CD4-positive, CD25-positive, alpha-beta regulatory T cell (primary cell): ENCODE results near the gene RUNX1. TPM values are rescaled to one million over a fixed set of nuclear protein-coding genes. Genes with fewer than 3 reads are reported as not detected.

Experiments
- ATAC-seq, 2 donors: fragments of 150-1000 bp; cut with Tn5 transposase; one replicate each; pipeline ENCODE4 v1.10.0; 2021; ENCODE audit warnings: low read depth in 2 of 2, moderate number of reproducible peaks in 2 of 2, moderate library complexity in 1 of 2
- DNase-seq, 3 donors: peaks; one replicate each; pipeline versions ENCODE4 v3.0.0 to v3.0.0-alpha.2; 2012 to 2022; ENCODE audit warnings: mixed read lengths in 1 of 3
- H3K27ac ChIP-seq: one replicate; pipeline ENCODE4 v1.7.0; 2013; ENCODE audit warnings: mild to moderate bottlenecking, low read length; ENCODE audit not compliant: insufficient read depth, poor library complexity, severe bottlenecking
- H3K27me3 ChIP-seq: one replicate; pipeline ENCODE4 v1.7.0; 2013; ENCODE audit warnings: low read length; ENCODE audit not compliant: control insufficient read depth, insufficient read depth
- H3K36me3 ChIP-seq: one replicate; pipeline ENCODE4 v1.7.0; 2013; ENCODE audit warnings: mild to moderate bottlenecking, low read length, moderate library complexity; ENCODE audit not compliant: control insufficient read depth, insufficient read depth
- H3K4me1 ChIP-seq: 2 replicates; pipeline ENCODE4 v1.7.0; 2013; ENCODE audit warnings: mild to moderate bottlenecking, low read length; ENCODE audit not compliant: insufficient read depth, control insufficient read depth, poor library complexity, severe bottlenecking
- H3K4me3 ChIP-seq: one replicate; pipeline ENCODE4 v1.7.0; 2013; ENCODE audit warnings: low read depth, mild to moderate bottlenecking, low read length, moderate library complexity
- H3K9me3 ChIP-seq, 2 experiments: 1 replicate in 1 of 2; 2 replicates in 1 of 2; pipeline ENCODE4 v1.7.0; 2013; ENCODE audit warnings: low read length in 2 of 2, mild to moderate bottlenecking in 1 of 2, moderate library complexity in 1 of 2; ENCODE audit not compliant: control insufficient read depth in 2 of 2
- H3K27ac Mint-ChIP-seq, 3 donors: one replicate each; pipeline ENCODE4 v1.8.0; 2020 to 2022; ENCODE audit warnings: mild to moderate bottlenecking in 3 of 3, mixed read lengths in 3 of 3, moderate library complexity in 2 of 3
- H3K27me3 Mint-ChIP-seq: one replicate; pipeline ENCODE4 v1.8.0; 2022; ENCODE audit warnings: mild to moderate bottlenecking, mixed read lengths
- H3K36me3 Mint-ChIP-seq: one replicate; pipeline ENCODE4 v1.8.0; 2020; ENCODE audit warnings: mixed read lengths
- H3K4me1 Mint-ChIP-seq, 4 donors: one replicate each; pipeline ENCODE4 v1.8.0; 2020 to 2022; ENCODE audit warnings: mixed read lengths in 4 of 4, mild to moderate bottlenecking in 1 of 4
- H3K4me3 Mint-ChIP-seq, 4 donors: one replicate each; pipeline ENCODE4 v1.8.0; 2020 to 2022; ENCODE audit warnings: mild to moderate bottlenecking in 4 of 4, mixed read lengths in 4 of 4, moderate library complexity in 3 of 4
- H3K9me3 Mint-ChIP-seq, 7 donors: one replicate each; pipeline ENCODE4 v1.8.0; 2020 to 2022; ENCODE audit warnings: mixed read lengths in 7 of 7, mild to moderate bottlenecking in 3 of 7, moderate library complexity in 2 of 7
- polyA plus RNA-seq, 4 donors: library from polyadenylated mRNA; unstranded; fragments of 300-500 nt; fragmentation: Illumina TruSeq; gene quantifications; one replicate each; pipeline ENCODE4 v1.2.3, GENCODE V29; 2021
- total RNA-seq: library from RNA; stranded (reverse); gene quantifications from one replicate; pipeline ENCODE4 v1.2.3, GENCODE V29; 2022

RUNX1 gene
- total and polyA plus RNA-seq, 5 donors from 2014 or later = 14.2 to 133 (median 21.4) TPM

- no peak overlapping the region for H3K27ac ChIP-seq
- DNase-seq (no peak), ATAC-seq (no peak)
- H3K27me3 ChIP-seq = no peaks in the 10 kb centered on the region
- no peaks in the 10 kb centered on the region for H3K27me3 Mint-ChIP-seq
- no peaks in the 10 kb centered on the region for H3K9me3 ChIP-seq
- H3K4me3 ChIP-seq = no peak overlapping the region
- H3K36me3 Mint-ChIP-seq = peaks cover 45% of the 10 kb centered on the region
- H3K9me3 Mint-ChIP-seq = no peaks in the 10 kb centered on the region
- peaks cover 45% of the 10 kb centered on the region for H3K36me3 ChIP-seq
- H3K4me1 ChIP-seq = peaks cover 25% of the 10 kb centered on the region
- peaks cover 40 to 57% (median 54%) of the 10 kb centered on the region in 4 donors for H3K4me1 Mint-ChIP-seq
- H3K4me3 Mint-ChIP-seq = no peak overlapping the region
- peak overlapping the region in 2 of 3 donors; percentile 24 to 77 for H3K27ac Mint-ChIP-seq
Observed at GRCh38 chr21:34878940-34879339, 170.2 kb downstream of the RUNX1 start.

GRCh38 chr21:34878501-34878900, 170.6 kb downstream of the RUNX1 start:
- Histone ChIP-seq H3K27ac (no peak overlapping the region), H3K27me3 (no peaks in the 10 kb centered on the region), H3K9me3 (no peaks in the 10 kb centered on the region), H3K4me3 (no peak overlapping the region), H3K36me3 (peaks cover 47% of the 10 kb centered on the region), H3K4me1 (peaks cover 20% of the 10 kb centered on the region)
- Mint-ChIP-seq H3K4me1 (peaks cover 38 to 55% (median 51%) of the 10 kb centered on the region in 4 donors), H3K27ac (peak overlapping the region in 2 of 3 donors; percentile 24 to 77), H3K27me3 (no peaks in the 10 kb centered on the region), H3K4me3 (no peak overlapping the region), H3K9me3 (no peaks in the 10 kb centered on the region), H3K36me3 (peaks cover 49% of the 10 kb centered on the region)
- no peak for ATAC-seq
- no peak for DNase-seq

GRCh38 chr21:34877485-34878128, 171.5 kb downstream of the RUNX1 start:
- Mint-ChIP-seq H3K27ac (peak overlapping the region in 1 of 3 donors; percentile 49), H3K9me3 (no peaks in the 10 kb centered on the region), H3K4me3 (peak overlapping the region in 2 of 4 donors; percentile 30 to 47), H3K4me1 (peaks cover 32 to 53% (median 42%) of the 10 kb centered on the region in 4 donors), H3K27me3 (no peaks in the 10 kb centered on the region), H3K36me3 (peaks cover 51% of the 10 kb centered on the region)
- Histone ChIP-seq H3K27me3 (no peaks in the 10 kb centered on the region), H3K4me3 (no peak overlapping the region), H3K27ac (no peak overlapping the region), H3K9me3 (no peaks in the 10 kb centered on the region), H3K4me1 (peaks cover 12% of the 10 kb centered on the region), H3K36me3 (peaks cover 52% of the 10 kb centered on the region)
- DNase-seq = no peak
- ATAC-seq = no peak

GRCh38 chr21:34875830-34876229, 173.3 kb downstream of the RUNX1 start:
- Histone ChIP-seq H3K9me3 (no peaks in the 10 kb centered on the region), H3K4me1 (no peaks in the 10 kb centered on the region), H3K4me3 (no peak overlapping the region), H3K36me3 (peaks cover 63% of the 10 kb centered on the region), H3K27ac (peak overlapping the region; percentile 1), H3K27me3 (no peaks in the 10 kb centered on the region)
- H3K27me3 Mint-ChIP-seq = no peaks in the 10 kb centered on the region
- no peak overlapping the region for H3K4me3 Mint-ChIP-seq
- no peak overlapping the region for H3K27ac Mint-ChIP-seq
- H3K9me3 Mint-ChIP-seq = no peaks in the 10 kb centered on the region
- no peak for DNase-seq
- H3K4me1 Mint-ChIP-seq = peaks cover 23 to 46% (median 27%) of the 10 kb centered on the region in 4 donors
- ATAC-seq = peak in 1 of 2 donors; percentile 14
- H3K36me3 Mint-ChIP-seq = peaks cover 51% of the 10 kb centered on the region

- no peaks in the 10 kb centered on the region for H3K27me3 Mint-ChIP-seq
- peaks cover 65% of the 10 kb centered on the region for H3K36me3 ChIP-seq
- peak overlapping the region; percentile 41 for H3K27ac ChIP-seq
Observed at GRCh38 chr21:34874684-34875513, 174.2 kb downstream of the RUNX1 start.

GRCh38 chr21:34871026-34871908, 177.8 kb downstream of the RUNX1 start:
- H3K36me3 ChIP-seq = peaks cover 66% of the 10 kb centered on the region
- peaks cover 16 to 60% (median 34%) of the 10 kb centered on the region in 4 donors for H3K4me1 Mint-ChIP-seq

More at GRCh38 chr21:34874684-34875513, 174.2 kb downstream of the RUNX1 start:
- Mint-ChIP-seq H3K27ac (peak overlapping the region; percentile 33 to 58 (median 57)), H3K9me3 (no peaks in the 10 kb centered on the region), H3K4me1 (peaks cover 23 to 41% (median 27%) of the 10 kb centered on the region in 4 donors), H3K36me3 (peaks cover 44% of the 10 kb centered on the region), H3K4me3 (peak overlapping the region in 3 of 4 donors; percentile 8 to 53 (median 48))
- Histone ChIP-seq H3K4me1 (no peaks in the 10 kb centered on the region), H3K4me3 (no peak overlapping the region), H3K9me3 (no peaks in the 10 kb centered on the region), H3K27me3 (no peaks in the 10 kb centered on the region)
- no peak for DNase-seq
- no peak for ATAC-seq

GRCh38 chr21:34870246-34870645, 178.9 kb downstream of the RUNX1 start:
- H3K4me3 Mint-ChIP-seq = no peak overlapping the region
- peaks cover 0 to 2% (median 0%) of the 10 kb centered on the region in 7 donors for H3K9me3 Mint-ChIP-seq
- H3K36me3 Mint-ChIP-seq = peaks cover 58% of the 10 kb centered on the region
- no peak for DNase-seq
- Histone ChIP-seq H3K4me3 (no peak overlapping the region), H3K9me3 (no peaks in the 10 kb centered on the region), H3K27ac (no peak overlapping the region), H3K4me1 (peaks cover 15% of the 10 kb centered on the region), H3K36me3 (peaks cover 70% of the 10 kb centered on the region), H3K27me3 (no peaks in the 10 kb centered on the region)
- no peaks in the 10 kb centered on the region for H3K27me3 Mint-ChIP-seq
- H3K27ac Mint-ChIP-seq = no peak overlapping the region
- ATAC-seq = no peak
- peaks cover 16 to 65% (median 35%) of the 10 kb centered on the region in 4 donors for H3K4me1 Mint-ChIP-seq

More at GRCh38 chr21:34871026-34871908, 177.8 kb downstream of the RUNX1 start:
- H3K27me3 Mint-ChIP-seq = no peaks in the 10 kb centered on the region
- H3K36me3 Mint-ChIP-seq = peaks cover 56% of the 10 kb centered on the region
- no peak for ATAC-seq
- peak overlapping the region in 1 of 3 donors; percentile 42 for H3K27ac Mint-ChIP-seq
- no peaks in the 10 kb centered on the region for H3K9me3 ChIP-seq
- H3K4me1 ChIP-seq = peaks cover 5% of the 10 kb centered on the region
- H3K4me3 ChIP-seq = no peak overlapping the region
- H3K27me3 ChIP-seq = no peaks in the 10 kb centered on the region
- H3K27ac ChIP-seq = no peak overlapping the region
- H3K9me3 Mint-ChIP-seq = peaks cover 0 to 2% (median 0%) of the 10 kb centered on the region in 7 donors
- DNase-seq = no peak
- H3K4me3 Mint-ChIP-seq = peak overlapping the region in 1 of 4 donors; percentile 16
